Trophoblast cell (in vitro differentiated cells and primary cell): ENCODE results near the gene FRMD4A.

Source experiments
- DNase-seq, 2 donors: peaks; one replicate each; pipeline ENCODE4 v3.0.0-alpha.2; 2016
- H2AFZ ChIP-seq: 2 replicates; pipeline ENCODE4 v1.6.1; 2013; ENCODE audit warnings: low read length, moderate library complexity, mild to moderate bottlenecking; ENCODE audit not compliant: insufficient read depth, poor library complexity
- H2AK5ac ChIP-seq: 2 replicates; pipeline ENCODE4 v1.6.1; 2013; ENCODE audit warnings: mild to moderate bottlenecking, low read length
- H2BK120ac ChIP-seq: 2 replicates; pipeline ENCODE4 v1.6.1; 2013; ENCODE audit warnings: low read length, mild to moderate bottlenecking, moderate library complexity; ENCODE audit not compliant: insufficient read depth, poor library complexity
- H2BK12ac ChIP-seq: 2 replicates; pipeline ENCODE4 v1.6.1; 2013; ENCODE audit warnings: mild to moderate bottlenecking, low read length, moderate library complexity
- H2BK5ac ChIP-seq: 2 replicates; pipeline ENCODE4 v1.6.1; 2013; ENCODE audit warnings: low read length, low read depth, moderate library complexity, mild to moderate bottlenecking; ENCODE audit not compliant: poor library complexity
- H3K14ac ChIP-seq: 2 replicates; pipeline ENCODE4 v1.6.1; 2013; ENCODE audit warnings: mild to moderate bottlenecking, low read length
- H3K18ac ChIP-seq: 2 replicates; pipeline ENCODE4 v1.6.1; 2013; ENCODE audit warnings: mild to moderate bottlenecking, low read length
- H3K23ac ChIP-seq: 2 replicates; pipeline ENCODE4 v1.6.1; 2013; ENCODE audit warnings: low read length
- H3K27ac ChIP-seq: 2 replicates; pipeline ENCODE4 v1.5.1; 2013; ENCODE audit warnings: low read depth, mild to moderate bottlenecking, inconsistent platforms, low read length, moderate library complexity
- H3K27me3 ChIP-seq: 2 replicates; pipeline ENCODE4 v1.6.1; 2013; ENCODE audit warnings: inconsistent platforms, mild to moderate bottlenecking, low read length, moderate library complexity; ENCODE audit not compliant: insufficient read depth
- H3K36me3 ChIP-seq, 2 experiments: 1 replicate in 1 of 2; 2 replicates in 1 of 2; pipeline ENCODE4 v1.6.1; 2013; ENCODE audit warnings: low read length in 2 of 2, mild to moderate bottlenecking in 2 of 2, moderate library complexity in 1 of 2; ENCODE audit not compliant: insufficient read depth in 2 of 2, control insufficient read depth in 1 of 2
- H3K4ac ChIP-seq: 2 replicates; pipeline ENCODE4 v1.6.1; 2013; ENCODE audit warnings: low read depth, mild to moderate bottlenecking, low read length, moderate library complexity
- H3K4me1 ChIP-seq, 2 experiments: 1 replicate in 1 of 2; 2 replicates in 1 of 2; pipeline ENCODE4 v1.6.1; 2013; ENCODE audit warnings: low read length in 2 of 2, mild to moderate bottlenecking in 2 of 2, moderate library complexity in 1 of 2; ENCODE audit not compliant: insufficient read depth in 2 of 2, control insufficient read depth in 1 of 2
- H3K4me2 ChIP-seq: 2 replicates; pipeline ENCODE4 v1.6.1; 2013; ENCODE audit warnings: inconsistent platforms, mild to moderate bottlenecking, low read length, moderate library complexity
- H3K4me3 ChIP-seq: 2 replicates; pipeline ENCODE4 v1.5.1; 2013; ENCODE audit warnings: mild to moderate bottlenecking, low read depth, low read length, inconsistent platforms
- H3K79me1 ChIP-seq: one replicate; pipeline ENCODE4 v1.6.1; 2013; ENCODE audit warnings: low read length
- H3K79me2 ChIP-seq: 2 replicates; pipeline ENCODE4 v1.6.1; 2013; ENCODE audit warnings: low read length, mild to moderate bottlenecking; ENCODE audit not compliant: control insufficient read depth, insufficient read depth, poor library complexity
- H3K9ac ChIP-seq: 2 replicates; pipeline ENCODE4 v1.6.1; 2013; ENCODE audit warnings: mild to moderate bottlenecking, low read length
- H3K9me3 ChIP-seq: 2 replicates; pipeline ENCODE4 v1.6.1; 2013; ENCODE audit warnings: low read depth, mild to moderate bottlenecking, control low read depth, inconsistent platforms, low read length; ENCODE audit not compliant: insufficient read depth
- H4K12ac ChIP-seq: 2 replicates; pipeline ENCODE4 v1.6.1; 2013; ENCODE audit warnings: low read depth, mild to moderate bottlenecking, low read length, moderate library complexity
- H4K8ac ChIP-seq: 2 replicates; pipeline ENCODE4 v1.6.1; 2013; ENCODE audit warnings: low read depth, mild to moderate bottlenecking, low read length, moderate library complexity
- H4K91ac ChIP-seq: one replicate; pipeline ENCODE4 v1.6.1; 2013; ENCODE audit warnings: low read depth, mild to moderate bottlenecking, low read length, moderate library complexity
- WGBS: extraction: QIAGEN DNeasy Blood & Tissue Kit; methylation state at CpG from one replicate; pipeline ENCODE4 v1.1.7; 2013; ENCODE audit warnings: missing lambda C conversion rate; ENCODE audit not compliant: insufficient read length, insufficient coverage; ENCODE audit errors: extremely low coverage; 5-methylcytosine and 5-hydroxymethylcytosine counted together

Gene FRMD4A

DNA sequence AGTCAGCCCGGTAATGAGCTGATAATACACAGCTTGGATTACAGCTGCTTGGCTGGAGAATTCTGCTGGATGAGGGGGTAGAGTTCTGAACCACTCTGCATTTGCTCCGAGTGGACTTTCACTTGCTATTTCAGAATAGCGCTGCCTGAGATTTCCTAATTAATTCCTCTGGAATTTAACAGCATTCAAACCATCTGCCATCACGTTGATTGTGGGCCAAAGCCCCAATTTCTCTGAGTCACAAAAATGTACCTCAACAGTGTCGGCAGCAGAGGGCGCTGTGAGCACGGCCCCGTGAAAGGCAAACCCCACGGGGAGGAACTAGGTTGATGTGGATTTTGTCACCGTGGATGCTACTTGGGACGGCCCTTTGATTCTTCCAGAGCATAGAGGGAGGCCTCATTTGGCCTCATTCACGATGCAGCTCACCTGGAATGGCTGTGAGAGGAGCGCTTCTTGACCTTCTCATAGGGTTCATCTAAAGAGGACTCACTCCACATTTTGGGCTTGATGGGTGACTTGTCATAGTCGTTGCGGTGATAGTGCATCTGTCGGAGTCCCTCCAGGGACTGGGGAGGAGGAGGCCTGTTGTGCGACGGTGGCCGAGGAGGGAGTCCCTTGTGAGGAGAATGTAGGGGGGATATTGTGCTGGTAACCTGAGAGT, 670.7 kb downstream of the FRMD4A start:
- no peak overlapping the region for H4K91ac ChIP-seq
- H3K23ac ChIP-seq: no peak overlapping the region
- no peak overlapping the region for H3K4ac ChIP-seq
- H2AFZ ChIP-seq: no peak overlapping the region
- no peak overlapping the region for H3K14ac ChIP-seq
- no peaks in the 10 kb centered on the region for H3K27me3 ChIP-seq
- no peak overlapping the region for H2BK12ac ChIP-seq
- H3K79me2 ChIP-seq: no peaks in the 10 kb centered on the region
- H2BK5ac ChIP-seq: no peak overlapping the region
- no CpG with 5 or more reads among the region's 19 CpGs for WGBS
- no peak overlapping the region for H3K27ac ChIP-seq
- H3K18ac ChIP-seq: no peak overlapping the region
- no peak overlapping the region for H3K4me2 ChIP-seq
- no peak overlapping the region for H4K8ac ChIP-seq
- no peak overlapping the region for H2AK5ac ChIP-seq
- H3K79me1 ChIP-seq: no peaks in the 10 kb centered on the region
- peaks cover 4% of the 10 kb centered on the region for H3K9me3 ChIP-seq
- DNase-seq: peak; percentile 22 to 68
- H3K9ac ChIP-seq: no peak overlapping the region
- no peak overlapping the region for H2BK120ac ChIP-seq
- peaks cover 45 to 57% of the 10 kb centered on the region in 2 experiments for H3K36me3 ChIP-seq
- no peak overlapping the region for H3K4me3 ChIP-seq
- no peaks in the 10 kb centered on the region for H3K4me1 ChIP-seq
- no peak overlapping the region for H4K12ac ChIP-seq

DNA sequence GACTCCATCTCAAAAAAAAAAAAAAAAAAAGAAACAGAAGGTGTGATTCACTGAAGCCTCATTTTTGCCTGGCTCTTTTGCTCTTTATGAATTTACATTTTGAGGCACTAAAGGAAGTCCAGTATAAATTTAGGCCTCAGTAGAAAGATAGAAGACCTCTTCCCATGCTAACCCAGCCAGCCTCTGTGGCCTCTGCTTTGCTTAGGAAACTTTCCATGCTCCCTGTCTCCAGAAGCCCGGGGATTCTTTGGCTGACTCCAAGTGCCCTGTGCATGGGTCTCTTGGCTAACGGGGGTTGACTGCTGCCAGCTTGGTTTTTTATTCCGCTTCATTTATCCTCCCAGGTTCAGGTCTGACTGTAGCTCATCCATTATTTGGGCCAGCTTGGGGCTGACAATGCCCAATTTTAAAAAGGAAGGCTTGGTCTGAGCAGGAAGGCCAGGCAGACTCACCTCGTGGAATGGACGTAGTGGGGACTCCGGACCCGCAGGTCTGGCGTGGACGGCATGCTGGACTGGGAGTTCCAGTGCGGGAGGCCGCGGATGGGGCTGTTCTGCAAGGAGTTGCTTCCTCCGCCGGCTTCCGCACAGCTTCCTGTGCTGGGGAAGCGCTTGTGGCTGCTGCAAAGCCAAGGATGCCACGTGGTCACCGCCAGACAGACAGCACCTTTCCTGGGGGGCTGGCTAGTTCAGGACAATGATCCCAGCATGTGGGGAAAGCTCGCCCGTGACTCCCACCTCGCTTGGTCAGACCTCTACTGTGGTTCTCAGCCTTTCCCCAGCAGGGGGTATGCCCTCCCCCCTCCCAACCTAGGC, 671.6 kb downstream of the FRMD4A start:
- Histone ChIP-seq H3K4me3 (no peak overlapping the region), H4K12ac (no peak overlapping the region), H2BK120ac (no peak overlapping the region), H2AFZ (no peak overlapping the region), H3K79me1 (no peaks in the 10 kb centered on the region), H2BK5ac (no peak overlapping the region), H3K27me3 (no peaks in the 10 kb centered on the region), H3K4me2 (no peak overlapping the region), H3K4ac (no peak overlapping the region), H2BK12ac (no peak overlapping the region), H3K4me1 (no peaks in the 10 kb centered on the region), H3K14ac (no peak overlapping the region), H3K9me3 (peaks cover 4% of the 10 kb centered on the region), H3K23ac (no peak overlapping the region), H3K27ac (no peak overlapping the region), H3K9ac (no peak overlapping the region), H4K8ac (no peak overlapping the region), H3K79me2 (no peaks in the 10 kb centered on the region), H3K36me3 (peaks cover 53 to 66% of the 10 kb centered on the region in 2 experiments), H3K18ac (no peak overlapping the region), H2AK5ac (no peak overlapping the region), H4K91ac (no peak overlapping the region)
- DNase-seq: no peak
- WGBS: no CpG with 5 or more reads among the region's 21 CpGs

DNA sequence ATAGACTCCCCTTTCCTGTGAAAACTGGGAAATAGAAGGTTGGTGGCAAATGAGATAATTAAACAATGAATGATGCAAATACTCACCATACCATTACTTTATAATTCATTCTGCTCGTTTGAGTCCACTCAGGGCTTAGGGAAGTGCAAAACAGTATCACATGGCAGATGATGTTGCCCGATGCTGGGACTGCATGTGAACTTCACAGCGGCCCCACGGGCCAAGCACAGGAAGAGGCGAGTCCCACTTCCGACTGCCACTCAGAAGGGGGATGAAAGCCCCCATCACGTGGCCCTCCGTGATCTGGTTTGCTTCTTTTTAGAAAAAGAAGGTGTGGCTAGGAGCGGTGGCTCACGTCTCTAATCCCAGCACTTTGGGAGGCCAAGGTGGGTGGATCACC, 672.5 kb downstream of the FRMD4A start:
- no peak overlapping the region for H4K8ac ChIP-seq

DNA sequence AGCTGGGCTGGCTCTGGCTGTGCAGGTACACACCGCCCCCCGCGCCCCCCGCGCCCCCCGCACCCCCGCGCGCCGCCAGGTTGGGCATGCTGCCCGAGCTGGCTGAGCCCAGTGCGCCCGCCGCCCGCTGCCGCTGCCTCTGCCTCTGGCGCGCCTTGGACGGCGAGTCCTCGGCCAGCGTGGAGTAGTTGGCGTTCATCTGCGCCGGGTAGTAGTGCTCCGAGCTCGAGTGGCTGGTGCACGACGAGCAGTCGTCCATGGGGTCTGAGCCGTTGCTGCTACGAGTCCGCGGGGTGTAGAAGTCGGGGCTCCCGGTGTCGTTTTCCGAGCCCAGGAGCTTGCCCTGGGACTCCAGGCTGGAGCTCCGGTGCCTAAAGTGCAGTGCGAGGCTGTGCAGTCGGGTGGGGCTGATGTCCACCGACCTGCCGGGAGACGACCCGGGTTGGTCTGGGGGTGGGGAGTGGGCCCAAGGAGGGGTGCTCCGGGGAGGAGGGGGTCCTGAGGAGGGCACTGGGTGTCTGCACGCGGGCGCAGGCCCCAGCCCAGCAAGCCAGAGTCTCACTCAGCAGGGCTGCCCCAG, 673.5 kb downstream of the FRMD4A start:
- Histone ChIP-seq H3K9ac (no peak overlapping the region), H3K4ac (no peak overlapping the region), H3K27ac (no peak overlapping the region), H2BK5ac (no peak overlapping the region), H2BK12ac (no peak overlapping the region), H4K8ac (no peak overlapping the region), H3K4me1 (no peaks in the 10 kb centered on the region), H2BK120ac (no peak overlapping the region), H3K14ac (no peak overlapping the region), H3K23ac (no peak overlapping the region), H3K4me3 (no peak overlapping the region), H3K9me3 (peaks cover 4% of the 10 kb centered on the region), H4K91ac (no peak overlapping the region), H2AK5ac (no peak overlapping the region), H4K12ac (no peak overlapping the region), H3K18ac (no peak overlapping the region), H3K36me3 (peaks cover 63 to 71% of the 10 kb centered on the region in 2 experiments), H2AFZ (no peak overlapping the region), H3K79me1 (no peaks in the 10 kb centered on the region), H3K4me2 (no peak overlapping the region), H3K79me2 (no peaks in the 10 kb centered on the region), H3K27me3 (no peaks in the 10 kb centered on the region)
- DNase-seq: no peak
- WGBS: no CpG with 5 or more reads among the region's 49 CpGs

More for the DNA sequence above, 672.5 kb downstream of the FRMD4A start:
- no peak for DNase-seq
- Histone ChIP-seq H3K14ac (no peak overlapping the region), H3K79me2 (no peaks in the 10 kb centered on the region), H4K91ac (no peak overlapping the region), H2AK5ac (no peak overlapping the region), H3K4me1 (no peaks in the 10 kb centered on the region), H4K12ac (no peak overlapping the region), H3K9me3 (peaks cover 4% of the 10 kb centered on the region), H3K23ac (no peak overlapping the region), H3K27ac (no peak overlapping the region), H3K36me3 (peaks cover 57 to 69% of the 10 kb centered on the region in 2 experiments), H2AFZ (no peak overlapping the region), H3K79me1 (no peaks in the 10 kb centered on the region), H3K27me3 (no peaks in the 10 kb centered on the region), H3K18ac (no peak overlapping the region), H2BK120ac (no peak overlapping the region), H2BK12ac (no peak overlapping the region), H3K9ac (no peak overlapping the region), H2BK5ac (no peak overlapping the region), H3K4me2 (no peak overlapping the region), H3K4ac (no peak overlapping the region), H3K4me3 (no peak overlapping the region)
- WGBS: no CpG with 5 or more reads among the region's 10 CpGs
